ENCODE data around the gene LTB4R2. TPM values are rescaled to one million over a fixed set of nuclear protein-coding genes. Genes with fewer than 3 reads are reported as not detected.

Gene LTB4R2, protein sequence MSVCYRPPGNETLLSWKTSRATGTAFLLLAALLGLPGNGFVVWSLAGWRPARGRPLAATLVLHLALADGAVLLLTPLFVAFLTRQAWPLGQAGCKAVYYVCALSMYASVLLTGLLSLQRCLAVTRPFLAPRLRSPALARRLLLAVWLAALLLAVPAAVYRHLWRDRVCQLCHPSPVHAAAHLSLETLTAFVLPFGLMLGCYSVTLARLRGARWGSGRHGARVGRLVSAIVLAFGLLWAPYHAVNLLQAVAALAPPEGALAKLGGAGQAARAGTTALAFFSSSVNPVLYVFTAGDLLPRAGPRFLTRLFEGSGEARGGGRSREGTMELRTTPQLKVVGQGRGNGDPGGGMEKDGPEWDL
- total RNA-seq, result 1 to 10 TPM; 2.4 to 5.0 (median 3.4) TPM

DNA sequence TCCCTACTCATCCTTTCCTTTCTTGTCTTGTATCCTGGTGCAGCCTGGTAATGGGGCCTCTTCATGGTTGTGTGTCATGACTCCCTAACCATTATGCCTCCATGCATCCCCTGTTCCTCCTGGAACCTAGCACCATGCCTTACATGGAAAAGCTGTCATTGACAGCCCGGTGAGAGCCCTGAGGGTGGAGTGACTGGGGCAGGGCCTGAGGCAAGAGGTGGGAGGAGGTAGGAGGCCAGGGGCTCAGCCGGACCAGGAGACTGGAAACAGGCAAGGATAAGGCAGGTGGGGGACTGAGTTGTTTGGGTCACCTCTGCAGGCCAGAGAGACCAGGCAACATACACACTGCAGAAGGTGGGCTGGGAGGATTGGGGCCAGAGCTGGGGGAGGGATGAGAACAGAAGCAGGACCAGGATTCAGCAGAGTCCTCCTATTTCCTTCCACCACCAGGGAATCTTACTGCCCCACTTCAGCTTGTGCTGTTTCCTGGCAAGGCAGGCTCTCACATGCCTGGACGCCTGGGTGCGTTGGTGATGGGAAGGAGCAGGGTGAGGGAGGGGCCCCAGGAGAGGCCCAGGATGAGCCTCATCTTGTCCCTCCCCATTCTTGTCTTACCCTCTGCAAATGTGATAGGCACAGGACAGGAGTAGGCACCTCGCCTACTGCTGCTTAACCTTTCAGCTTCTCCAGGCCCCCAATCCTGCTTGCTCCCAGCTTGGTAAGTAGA lies at the start of gene LTB4R2:
LTB4R2 (plus strand) TSS at position 603 of the 727 bp plus-strand sequence. CDS start 525 bp downstream, outside the sequence.
- H3K36me3 ChIP-seq, result peaks cover 0 to 33% of the 10 kb centered on the region in 2 donors
- no peaks in the 10 kb centered on the region for H3K9me3 ChIP-seq
- peak within 1 kb of the TSS; percentile 40 to 65 for H3K4me3 ChIP-seq
- no peak for TF ChIP-seq POLR2AphosphoS5 (IDR thresholded peaks at IDR 0.05)
- ATAC-seq, result no peak
- peaks cover 4% of the 10 kb centered on the region for H3K27me3 ChIP-seq
- WGBS, 2 donors (ENCODE audit: low coverage in 1 of 2), result 60% methylated on average over 4 of the region's 5 CpGs; no CpG with 5 or more reads in 1 of the 2 donors
- H3K27ac ChIP-seq, result peak within 1 kb of the TSS; percentile 14 to 87 (median 86)
- H3K4me1 ChIP-seq, result peaks cover 0 to 70% (median 14%) of the 10 kb centered on the region in 3 donors

DNA sequence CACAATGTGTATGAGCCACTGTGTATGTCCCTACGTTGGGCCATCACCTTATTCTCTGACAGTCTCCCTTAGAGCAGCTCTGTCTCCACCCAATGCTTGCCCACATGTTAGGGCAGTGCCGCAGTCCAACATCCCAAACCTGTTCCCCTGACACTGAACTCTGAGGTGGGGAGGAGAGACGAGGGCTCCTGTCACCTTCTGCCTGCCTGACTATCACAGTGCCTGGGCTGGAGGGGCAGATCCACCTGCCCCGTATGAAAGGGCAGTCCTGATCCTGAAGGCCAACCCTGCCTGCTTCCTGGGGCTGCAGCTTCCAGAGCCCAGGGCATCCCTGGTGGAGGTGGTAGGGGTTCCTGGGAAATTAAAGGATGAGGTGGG lies 49.2 kb upstream of the LTB4R2 start:
- Histone ChIP-seq H3K27ac (no peak overlapping the region), H3K9me3 (no peaks in the 10 kb centered on the region), H3K4me3 (no peak overlapping the region)

DNA sequence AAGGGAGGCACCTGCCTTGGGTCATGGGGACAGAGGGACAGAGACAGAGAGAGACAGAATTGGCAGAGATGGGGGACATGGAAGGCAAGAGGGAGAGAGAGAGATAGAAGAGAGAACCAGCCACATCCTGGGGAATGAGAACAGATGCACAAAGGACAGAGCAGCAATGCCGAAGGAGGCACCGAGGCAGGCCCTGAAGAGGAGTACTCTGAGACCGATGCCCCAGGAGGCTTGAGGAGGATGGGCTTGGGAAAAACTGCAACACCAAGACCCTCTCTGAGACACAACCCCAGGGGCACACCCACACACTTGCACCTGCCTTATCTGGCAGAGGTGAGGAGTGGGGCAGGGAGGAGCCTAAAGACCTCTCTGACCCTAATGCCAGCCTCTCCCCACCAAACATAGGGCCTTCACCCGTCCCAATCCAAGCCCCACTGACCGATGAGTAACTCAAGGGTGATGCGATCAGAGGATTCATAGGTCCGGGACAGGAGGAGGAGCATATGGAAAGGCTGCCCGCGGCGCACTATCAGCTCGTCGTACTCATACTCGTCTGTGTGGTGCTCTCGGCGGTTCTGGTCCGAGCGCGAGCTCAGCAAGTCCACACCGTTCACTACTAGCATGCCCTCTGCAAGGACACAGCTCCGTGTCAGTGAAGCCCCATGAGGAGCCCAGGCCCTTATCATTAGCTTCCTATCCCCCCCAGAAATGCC lies 48.5 kb upstream of the LTB4R2 start:
- Histone ChIP-seq H3K36me3 (peaks cover 0 to 23% of the 10 kb centered on the region in 2 donors), H3K4me1 (peaks cover 0 to 9% (median 0%) of the 10 kb centered on the region in 3 donors), H3K27me3 (no peaks in the 10 kb centered on the region), H3K9me3 (no peaks in the 10 kb centered on the region), H3K4me3 (no peak overlapping the region), H3K27ac (no peak overlapping the region)
- TF ChIP-seq POLR2AphosphoS5 (IDR thresholded peaks at IDR 0.05), result no peak
- TF ChIP-seq, protein P1, sequence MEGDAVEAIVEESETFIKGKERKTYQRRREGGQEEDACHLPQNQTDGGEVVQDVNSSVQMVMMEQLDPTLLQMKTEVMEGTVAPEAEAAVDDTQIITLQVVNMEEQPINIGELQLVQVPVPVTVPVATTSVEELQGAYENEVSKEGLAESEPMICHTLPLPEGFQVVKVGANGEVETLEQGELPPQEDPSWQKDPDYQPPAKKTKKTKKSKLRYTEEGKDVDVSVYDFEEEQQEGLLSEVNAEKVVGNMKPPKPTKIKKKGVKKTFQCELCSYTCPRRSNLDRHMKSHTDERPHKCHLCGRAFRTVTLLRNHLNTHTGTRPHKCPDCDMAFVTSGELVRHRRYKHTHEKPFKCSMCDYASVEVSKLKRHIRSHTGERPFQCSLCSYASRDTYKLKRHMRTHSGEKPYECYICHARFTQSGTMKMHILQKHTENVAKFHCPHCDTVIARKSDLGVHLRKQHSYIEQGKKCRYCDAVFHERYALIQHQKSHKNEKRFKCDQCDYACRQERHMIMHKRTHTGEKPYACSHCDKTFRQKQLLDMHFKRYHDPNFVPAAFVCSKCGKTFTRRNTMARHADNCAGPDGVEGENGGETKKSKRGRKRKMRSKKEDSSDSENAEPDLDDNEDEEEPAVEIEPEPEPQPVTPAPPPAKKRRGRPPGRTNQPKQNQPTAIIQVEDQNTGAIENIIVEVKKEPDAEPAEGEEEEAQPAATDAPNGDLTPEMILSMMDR (IDR thresholded peaks at IDR 0.05), result no peak
- no peak for TF ChIP-seq POLR2A (IDR thresholded peaks at IDR 0.05)
- no peak for TF ChIP-seq EP300 (IDR thresholded peaks at IDR 0.05)
- 84 to 100% methylated on average over 3 to 7 of the region's 20 CpGs for WGBS, 2 donors (ENCODE audit: low coverage in 1 of 2)
- no peak for ATAC-seq

More for the DNA sequence above, 49.2 kb upstream of the LTB4R2 start:
- Histone ChIP-seq H3K36me3 (peaks cover 0 to 17% of the 10 kb centered on the region in 2 donors), H3K4me1 (peaks cover 0 to 9% (median 0%) of the 10 kb centered on the region in 3 donors), H3K27me3 (no peaks in the 10 kb centered on the region)
- 92% methylated on average over 2 of the region's 4 CpGs; no CpG with 5 or more reads in 1 of the 2 donors for WGBS, 2 donors (ENCODE audit: low coverage in 1 of 2)
- no peak for ATAC-seq
- TF ChIP-seq POLR2A (IDR thresholded peaks at IDR 0.05) (no peak), EP300 (IDR thresholded peaks at IDR 0.05) (no peak), POLR2AphosphoS5 (IDR thresholded peaks at IDR 0.05) (no peak)
- TF ChIP-seq, protein P1 (IDR thresholded peaks at IDR 0.05), result no peak

DNA sequence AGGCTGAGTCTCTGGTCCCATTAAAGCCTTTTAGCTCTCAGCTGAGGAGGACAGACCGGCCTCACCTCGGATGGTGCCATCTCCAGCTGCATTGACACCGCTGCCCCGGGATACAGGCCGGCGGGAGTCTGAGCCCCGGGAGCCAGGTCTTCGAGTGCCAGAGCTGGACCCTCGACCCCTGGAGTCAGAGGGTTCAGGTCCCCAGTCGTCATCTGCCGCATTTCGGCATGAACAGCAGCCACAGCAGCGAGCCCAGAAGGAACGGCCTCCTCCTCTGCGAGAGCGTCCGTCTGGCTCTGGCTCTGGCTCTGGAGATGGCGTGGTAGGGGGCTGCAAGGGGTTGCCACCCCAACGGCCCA lies 48.0 kb upstream of the LTB4R2 start:
- Histone ChIP-seq H3K4me3 (no peak overlapping the region), H3K27ac (no peak overlapping the region), H3K4me1 (peaks cover 0 to 9% (median 0%) of the 10 kb centered on the region in 3 donors), H3K36me3 (peaks cover 0 to 29% of the 10 kb centered on the region in 2 donors), H3K9me3 (no peaks in the 10 kb centered on the region), H3K27me3 (no peaks in the 10 kb centered on the region)
- no peak for ATAC-seq
- WGBS, 2 donors (ENCODE audit: low coverage in 1 of 2), result no CpG with 5 or more reads among the region's 19 CpGs
- TF ChIP-seq POLR2AphosphoS5 (IDR thresholded peaks at IDR 0.05) (no peak), POLR2A (IDR thresholded peaks at IDR 0.05) (no peak), EP300 (IDR thresholded peaks at IDR 0.05) (no peak)
- TF ChIP-seq, protein P1 (IDR thresholded peaks at IDR 0.05), result no peak

Measured in gastroesophageal sphincter (tissue), 4 donors.